AG04449 (cell line): ENCODE measurements around the gene MTERF4.

Experiments
- CTCF ChIA-PET: fragments of 350-600 bp; formaldehyde crosslinking; extraction: SDS; loops from one replicate; lab custom pipeline; 2021; ENCODE audit warnings: antibody characterized with exemption; lab: Yijun Ruan, JAX
- POLR2A ChIA-PET: fragments of 400-600, 350-600 bp; formaldehyde crosslinking; extraction: SDS; loops from one replicate; lab custom pipeline; 2020; ENCODE audit warnings: antibody characterized with exemption, inconsistent platforms; lab: Yijun Ruan, JAX
- DNase-seq: peaks from one replicate; pipeline ENCODE4 v3.0.0-alpha.2; 2010; ENCODE audit warnings: low read depth, low spot score
- H3K4me3 ChIP-seq: 2 replicates; pipeline ENCODE4 v1.5.1; 2011; ENCODE audit warnings: low read depth, mild to moderate bottlenecking, control low read depth, low read length
- TF ChIP-seq, protein P1 (sequence below): IDR thresholded peaks from one replicate; pipeline ENCODE4 v1.5.1; 2011; ENCODE audit warnings: mild to moderate bottlenecking, moderate library complexity, low read length, control low read depth, inconsistent platforms; ENCODE audit not compliant: insufficient read depth; ENCODE audit errors: missing control alignments

The MTERF4 gene

DNA sequence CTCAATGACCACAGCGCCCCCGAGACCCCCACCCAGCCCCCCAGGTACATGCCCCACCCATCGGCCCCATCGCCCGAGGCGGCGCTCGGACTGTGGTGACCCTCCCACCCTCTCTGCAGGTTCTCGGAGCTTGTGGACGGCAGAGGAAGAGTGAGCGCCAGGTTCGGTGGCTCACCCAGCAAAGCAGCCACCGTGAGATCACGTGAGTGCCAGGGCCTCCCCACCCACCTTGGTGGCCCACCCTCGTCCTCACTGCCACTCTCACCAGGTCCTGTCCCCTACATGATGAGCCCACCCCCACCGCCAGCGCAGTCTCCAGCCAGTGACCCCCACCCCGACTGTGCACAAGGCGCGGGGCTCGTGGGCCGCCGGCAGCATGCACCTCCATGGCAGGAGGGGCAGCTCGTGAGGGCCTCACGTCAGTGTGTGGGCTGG lies 30.4 kb downstream of the MTERF4 start:
- TF ChIP-seq, protein P1, sequence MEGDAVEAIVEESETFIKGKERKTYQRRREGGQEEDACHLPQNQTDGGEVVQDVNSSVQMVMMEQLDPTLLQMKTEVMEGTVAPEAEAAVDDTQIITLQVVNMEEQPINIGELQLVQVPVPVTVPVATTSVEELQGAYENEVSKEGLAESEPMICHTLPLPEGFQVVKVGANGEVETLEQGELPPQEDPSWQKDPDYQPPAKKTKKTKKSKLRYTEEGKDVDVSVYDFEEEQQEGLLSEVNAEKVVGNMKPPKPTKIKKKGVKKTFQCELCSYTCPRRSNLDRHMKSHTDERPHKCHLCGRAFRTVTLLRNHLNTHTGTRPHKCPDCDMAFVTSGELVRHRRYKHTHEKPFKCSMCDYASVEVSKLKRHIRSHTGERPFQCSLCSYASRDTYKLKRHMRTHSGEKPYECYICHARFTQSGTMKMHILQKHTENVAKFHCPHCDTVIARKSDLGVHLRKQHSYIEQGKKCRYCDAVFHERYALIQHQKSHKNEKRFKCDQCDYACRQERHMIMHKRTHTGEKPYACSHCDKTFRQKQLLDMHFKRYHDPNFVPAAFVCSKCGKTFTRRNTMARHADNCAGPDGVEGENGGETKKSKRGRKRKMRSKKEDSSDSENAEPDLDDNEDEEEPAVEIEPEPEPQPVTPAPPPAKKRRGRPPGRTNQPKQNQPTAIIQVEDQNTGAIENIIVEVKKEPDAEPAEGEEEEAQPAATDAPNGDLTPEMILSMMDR: no peak
- H3K4me3 ChIP-seq: no peak overlapping the region
- DNase-seq: no peak
- POLR2A ChIA-PET: no interaction called here
- CTCF ChIA-PET: no interaction called here

DNA sequence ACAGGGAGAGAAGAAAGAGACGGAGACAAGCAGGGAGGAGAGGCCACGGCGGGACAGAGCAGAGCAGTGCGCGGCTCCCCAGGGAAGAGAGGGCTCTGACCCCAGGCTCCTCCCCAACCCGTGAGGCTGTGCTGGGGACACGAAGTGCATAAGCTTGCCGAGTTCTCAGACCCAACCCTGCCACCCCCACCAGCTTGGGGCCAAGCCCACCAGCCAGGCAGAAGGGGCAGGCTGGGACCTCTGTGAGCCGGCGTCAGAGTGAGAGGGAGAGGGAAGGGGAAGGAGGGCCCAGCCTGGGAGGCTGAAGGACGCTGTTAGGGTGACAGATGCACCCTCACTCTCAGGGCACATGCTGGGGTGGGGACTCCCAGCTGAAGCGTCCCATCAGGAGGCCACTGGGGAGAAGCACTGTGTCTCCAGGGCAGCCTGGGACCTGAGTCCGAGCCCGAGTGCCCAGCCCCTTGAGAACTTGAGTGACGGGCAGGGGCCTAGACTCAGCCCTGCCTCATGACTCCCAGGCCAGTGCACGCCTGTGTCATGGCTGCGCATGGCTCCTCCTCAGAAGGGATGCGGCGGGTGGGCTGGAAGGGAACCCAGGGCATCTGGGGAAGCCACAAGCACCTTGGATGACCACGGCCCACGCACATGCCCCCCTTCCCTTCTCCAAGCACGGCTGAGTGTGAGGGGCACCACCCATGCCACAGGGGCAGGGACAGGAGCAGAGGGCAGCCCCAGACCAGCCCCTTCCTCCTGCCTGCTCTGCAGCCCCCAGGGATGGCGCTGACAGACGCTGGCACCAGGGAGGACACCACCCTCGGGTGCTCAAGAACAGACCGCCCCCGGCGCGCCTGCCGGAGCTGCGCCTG lies 31.0 kb downstream of the MTERF4 start:
- TF ChIP-seq, protein P1: no peak
- H3K4me3 ChIP-seq: no peak overlapping the region
- POLR2A ChIA-PET: no interaction called here
- no peak for DNase-seq
- CTCF ChIA-PET: no interaction called here

DNA sequence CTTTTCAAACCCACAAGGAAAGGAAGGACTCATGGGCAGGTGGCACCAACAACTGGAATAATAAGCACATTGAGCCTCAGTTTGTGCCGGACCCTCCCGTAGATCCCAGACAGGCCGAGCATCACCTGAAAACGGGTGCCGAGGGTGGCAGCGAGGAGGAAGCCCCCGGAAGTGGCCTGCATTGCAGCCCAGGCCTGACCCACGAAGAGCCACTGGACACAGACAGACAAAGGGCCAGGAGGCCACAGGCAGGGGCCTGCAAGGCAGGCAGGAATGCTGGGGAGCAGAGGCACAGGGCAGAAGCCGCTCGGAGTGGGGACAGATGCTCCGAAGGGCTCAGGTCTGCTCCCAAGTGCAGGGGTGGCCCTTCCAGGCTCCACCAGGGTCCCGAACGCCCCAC lies 31.7 kb downstream of the MTERF4 start:
- TF ChIP-seq, protein P1: no peak
- CTCF ChIA-PET: interaction anchor here (2.3 kb wide), 1 partner anchor 7 kb away, joined by 14 read pairs; no protein-coding TSS in a partner anchor
- DNase-seq: no peak
- POLR2A ChIA-PET: no interaction called here
- no peak overlapping the region for H3K4me3 ChIP-seq

DNA sequence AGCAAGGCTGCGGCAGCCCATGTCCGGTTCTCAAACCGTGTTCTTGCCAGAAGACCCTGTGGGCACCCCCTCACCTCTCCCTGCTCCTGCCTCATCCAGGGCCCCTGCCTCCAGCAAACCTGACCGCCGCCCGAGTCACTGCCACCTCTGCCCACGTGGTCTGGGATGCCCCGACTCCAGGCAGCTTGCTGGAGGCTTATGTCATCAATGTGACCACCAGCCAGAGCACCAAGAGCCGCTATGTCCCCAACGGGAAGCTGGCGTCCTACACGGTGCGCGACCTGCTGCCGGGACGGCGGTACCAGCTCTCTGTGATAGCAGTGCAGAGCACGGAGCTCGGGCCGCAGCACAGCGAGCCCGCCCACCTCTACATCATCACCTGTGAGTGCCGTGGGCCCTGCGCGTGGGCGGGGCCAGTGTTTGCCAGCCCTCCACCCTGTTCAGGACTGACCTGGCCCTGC lies 32.2 kb downstream of the MTERF4 start:
- H3K4me3 ChIP-seq: no peak overlapping the region
- CTCF ChIA-PET: interaction anchor here (2.3 kb wide), 1 partner anchor 8 kb away, joined by 14 read pairs; no protein-coding TSS in a partner anchor
- TF ChIP-seq, protein P1: no peak
- no peak for DNase-seq
- POLR2A ChIA-PET: no interaction called here

DNA sequence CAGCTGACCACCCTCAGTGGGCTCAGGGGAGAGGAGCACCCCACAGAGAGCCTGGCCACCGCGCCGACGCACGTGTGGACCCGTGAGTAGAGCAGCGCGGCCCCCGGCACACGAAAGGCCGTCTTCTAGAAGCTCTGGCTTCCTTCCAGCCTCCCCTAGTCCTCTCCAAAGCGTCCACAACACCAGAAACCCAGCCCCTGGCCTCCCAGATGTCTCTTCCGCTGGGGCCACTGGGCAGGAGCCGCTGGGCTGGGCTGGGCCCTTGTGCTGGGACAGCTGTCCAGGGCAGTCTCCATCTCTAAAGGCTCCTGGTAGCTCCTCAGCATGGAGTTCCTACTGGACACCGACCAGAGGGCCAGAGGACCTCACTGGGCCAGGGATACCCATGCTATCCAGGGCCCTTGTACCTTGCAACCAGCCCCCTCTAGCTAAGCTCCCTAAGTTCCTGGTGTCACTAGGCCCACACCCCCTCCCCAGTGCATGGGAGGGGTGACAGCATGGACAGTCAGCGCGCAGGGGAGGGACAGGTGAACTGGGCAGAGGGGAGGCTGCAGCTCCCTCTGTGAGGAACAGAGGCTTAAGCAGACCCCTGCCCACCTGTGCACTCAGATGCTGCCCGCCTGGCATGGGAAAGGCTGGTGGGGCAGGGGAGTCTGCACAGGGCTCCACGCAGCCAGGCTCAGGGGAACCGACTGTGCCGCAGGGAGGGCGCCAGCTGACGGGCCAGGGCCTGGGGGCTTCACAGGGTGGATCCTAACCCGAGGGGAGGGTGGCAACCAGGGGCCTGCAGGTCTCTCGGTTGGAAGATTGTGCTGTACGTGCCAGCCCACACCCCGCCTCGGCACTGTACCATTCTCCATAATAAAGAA lies 32.9 kb downstream of the MTERF4 start:
- TF ChIP-seq, protein P1: no peak
- ChIA-PET CTCF (interaction anchor here (1.3 to 2.3 kb wide), 2 partner anchors 9 to 155 kb away, joined by 3 to 14 read pairs; no protein-coding TSS in a partner anchor), POLR2A (no interaction called here)
- no peak for DNase-seq
- no peak overlapping the region for H3K4me3 ChIP-seq
